Ureter (tissue), 1 donor: Measurements from ENCODE around the gene DSTN. TPM values are rescaled to one million over a fixed set of nuclear protein-coding genes. Genes with fewer than 3 reads are reported as not detected.

Source experiments
- DNase-seq: peaks from one replicate; pipeline ENCODE4 v3.0.0-alpha.2; 2020; ENCODE audit warnings: low spot score
- total RNA-seq: library from RNA; stranded (reverse); gene quantifications from one replicate; pipeline ENCODE4 v1.2.4, GENCODE V29; 2023
- donor health status: DM: yes; HTN: yes; CAD: no.

DSTN gene
- total RNA-seq, 1 donor from 2014 or later, result 603 TPM

DNA sequence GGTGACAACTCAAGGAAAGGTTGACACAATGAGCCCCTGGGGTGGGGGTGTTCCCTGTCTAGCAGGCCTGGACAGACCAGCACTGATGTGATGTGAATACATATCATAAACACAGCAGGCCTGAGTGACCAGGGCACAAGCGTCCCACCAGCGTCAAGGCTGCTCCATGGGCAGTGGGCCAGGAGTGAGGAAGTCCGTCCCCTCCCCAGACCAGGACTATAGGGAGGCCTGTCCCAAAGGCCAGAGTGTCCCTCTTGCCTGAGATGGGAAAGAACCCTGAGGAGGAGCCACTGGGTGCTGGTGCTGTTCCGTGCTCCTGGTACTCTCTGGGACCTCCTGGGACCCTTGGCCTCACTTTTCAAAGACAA, 67.5 kb downstream of the DSTN start:
- no peak for DNase-seq

DNA sequence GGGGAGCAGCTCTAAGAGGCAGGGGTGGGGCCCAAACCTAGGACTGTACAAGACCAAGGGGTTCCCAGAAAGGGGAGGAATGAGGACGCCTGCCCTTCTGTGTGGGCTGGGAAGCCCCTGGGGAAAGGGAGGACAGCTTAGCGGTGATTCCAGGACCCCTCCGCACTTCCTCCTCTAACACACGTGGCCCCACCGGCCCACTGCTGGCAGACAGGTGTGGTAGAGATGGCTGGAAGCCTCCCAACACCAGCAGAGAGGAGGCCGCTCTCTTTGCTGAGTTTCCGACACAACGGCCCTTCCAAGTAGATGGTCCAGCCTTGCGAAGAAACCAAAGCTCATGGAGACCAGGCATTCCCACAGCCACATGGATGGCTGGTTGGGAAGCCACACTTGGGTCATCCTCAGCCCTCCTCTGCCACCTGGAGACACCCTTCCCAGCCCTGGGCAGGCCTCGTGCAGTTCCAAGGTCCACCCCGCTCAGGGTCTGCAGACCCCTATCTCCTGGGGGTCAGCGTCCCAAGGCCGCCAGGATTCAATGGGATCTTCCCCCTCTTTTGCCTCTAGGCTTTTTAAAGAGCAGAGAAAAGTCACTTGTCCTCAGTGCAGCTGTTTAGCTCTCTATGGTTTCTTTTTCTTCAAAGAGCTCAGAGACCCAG, 68.2 kb downstream of the DSTN start:
- no peak for DNase-seq

DNA sequence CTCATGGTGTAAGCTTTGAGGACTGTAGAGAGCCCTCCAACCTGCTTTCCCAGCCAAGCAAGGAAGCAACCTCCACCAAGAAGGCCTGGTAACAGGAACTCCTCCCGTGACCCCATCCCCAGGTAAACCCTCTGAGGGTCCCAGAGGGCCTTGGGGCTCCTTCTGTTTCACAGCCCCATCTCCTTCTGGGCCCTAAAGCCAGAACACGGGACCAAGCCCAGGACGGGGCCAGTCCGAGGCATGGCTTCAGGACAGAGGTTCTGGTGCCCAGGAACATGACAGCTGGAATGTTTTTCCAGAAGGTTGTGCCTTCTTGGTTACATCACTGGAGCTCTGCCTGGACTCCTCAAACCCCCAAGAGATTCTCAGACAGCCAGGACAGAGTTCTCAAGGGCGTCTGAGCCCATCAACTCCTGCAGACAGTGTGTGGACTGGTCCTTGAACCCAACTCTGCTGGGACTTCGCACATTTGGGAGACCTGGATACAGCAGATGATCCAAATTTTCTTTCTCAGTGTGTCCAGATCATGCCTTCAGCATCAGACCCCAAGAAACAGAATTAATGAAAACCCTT, 69.0 kb downstream of the DSTN start:
- no peak for DNase-seq

DNA sequence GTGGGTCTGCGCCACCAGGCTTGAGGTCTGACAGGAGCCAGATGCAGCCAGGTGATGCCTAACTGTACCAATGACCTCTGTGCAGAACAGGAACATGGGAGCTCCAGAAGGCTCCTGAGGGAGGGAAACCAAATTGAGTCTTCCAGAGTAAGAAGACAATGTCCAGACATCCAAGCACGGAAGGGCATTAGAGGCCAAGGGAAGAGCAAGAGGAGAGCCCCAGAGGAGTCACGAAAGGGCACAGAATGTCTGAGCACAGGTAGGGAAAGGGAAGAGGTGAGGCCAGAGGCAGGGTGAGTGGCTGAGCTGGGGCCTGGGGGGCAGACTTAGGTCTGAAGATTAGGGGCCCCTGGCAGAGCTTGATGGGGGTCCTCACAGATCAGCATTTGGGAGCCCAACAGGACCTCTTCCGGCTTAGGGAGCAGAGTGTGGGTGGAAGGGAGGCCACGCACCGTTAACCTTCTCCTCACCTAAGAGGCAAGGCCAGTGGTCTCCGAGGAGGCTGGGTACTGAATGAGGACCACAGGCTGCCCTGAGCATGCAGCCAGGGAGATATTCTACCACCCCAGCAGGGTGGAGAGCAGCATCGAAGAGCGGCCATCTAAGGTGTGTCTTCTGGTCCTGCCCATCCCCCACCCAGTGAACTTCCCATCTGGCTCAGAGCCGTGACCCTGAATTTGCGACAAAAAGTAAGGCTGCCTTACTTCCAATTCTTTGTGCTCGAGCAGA, 70.4 kb downstream of the DSTN start:
- DNase-seq, result no peak

DNA sequence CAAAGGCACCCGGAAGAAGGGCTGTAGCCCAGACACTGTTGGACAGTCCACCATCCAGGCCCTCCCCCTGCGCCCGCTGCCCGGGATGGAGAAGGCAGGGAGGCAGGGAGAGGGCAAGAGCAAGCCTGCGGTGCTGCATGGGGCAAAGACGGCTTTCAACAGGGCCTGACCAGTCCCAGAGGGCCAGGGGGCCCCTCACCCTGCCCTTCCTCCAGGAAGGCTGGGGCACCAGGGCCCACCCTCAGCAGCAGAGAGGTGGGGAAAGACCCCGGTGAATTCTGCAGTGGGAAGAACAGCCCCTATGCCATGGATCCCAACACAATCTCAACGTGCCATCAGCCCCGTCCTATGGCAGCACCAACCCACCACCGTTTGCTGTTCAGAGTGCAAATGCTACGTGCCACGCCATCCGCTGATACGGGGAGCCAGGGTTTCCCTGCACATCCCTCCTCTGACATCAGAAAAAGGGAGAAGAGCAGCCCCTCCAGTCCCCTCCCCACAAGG, 71.1 kb downstream of the DSTN start:
- no peak for DNase-seq

DNA sequence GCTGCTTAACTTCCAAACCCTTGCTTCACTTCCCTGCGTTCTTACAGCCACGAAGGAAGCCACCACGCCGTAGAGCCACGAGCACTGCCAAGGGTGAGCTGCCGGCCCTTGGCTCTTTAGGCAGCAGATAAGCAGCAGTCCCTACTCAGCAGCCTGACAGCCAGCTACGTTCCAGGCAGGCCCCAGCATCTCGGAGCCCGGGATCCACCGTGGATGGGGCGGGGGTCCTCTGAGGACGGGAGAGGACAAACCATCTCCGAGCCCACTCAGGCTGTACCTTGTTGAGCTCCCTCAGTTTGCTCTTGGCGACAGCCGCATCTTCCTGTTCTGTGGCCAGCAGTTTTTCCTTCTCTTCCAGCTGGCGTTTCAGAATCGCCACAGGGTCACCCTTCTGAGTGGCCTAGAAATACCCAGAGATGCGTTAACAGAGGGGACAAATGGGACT, 71.7 kb downstream of the DSTN start:
- no peak for DNase-seq

DNA sequence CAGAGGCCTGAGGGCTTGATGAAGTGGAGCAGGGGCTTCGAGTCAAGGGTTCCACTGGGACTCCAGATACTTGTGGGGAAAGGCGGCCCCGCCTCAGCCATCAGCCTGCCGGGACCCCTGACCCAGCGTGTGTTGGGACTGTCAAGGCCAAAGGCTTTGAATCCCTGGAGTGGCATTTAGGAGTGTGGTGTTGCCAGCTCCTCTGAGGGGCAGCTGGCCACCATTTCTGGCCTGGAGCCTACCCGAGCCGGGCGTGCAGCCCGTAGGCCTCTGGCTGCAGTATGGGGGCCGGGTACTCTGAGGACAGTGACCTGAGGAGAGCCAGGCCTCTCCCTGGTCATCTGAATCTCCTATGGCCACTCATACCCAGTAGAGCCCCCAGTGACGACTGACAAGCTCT, 72.1 kb downstream of the DSTN start:
- DNase-seq, result no peak

DNA sequence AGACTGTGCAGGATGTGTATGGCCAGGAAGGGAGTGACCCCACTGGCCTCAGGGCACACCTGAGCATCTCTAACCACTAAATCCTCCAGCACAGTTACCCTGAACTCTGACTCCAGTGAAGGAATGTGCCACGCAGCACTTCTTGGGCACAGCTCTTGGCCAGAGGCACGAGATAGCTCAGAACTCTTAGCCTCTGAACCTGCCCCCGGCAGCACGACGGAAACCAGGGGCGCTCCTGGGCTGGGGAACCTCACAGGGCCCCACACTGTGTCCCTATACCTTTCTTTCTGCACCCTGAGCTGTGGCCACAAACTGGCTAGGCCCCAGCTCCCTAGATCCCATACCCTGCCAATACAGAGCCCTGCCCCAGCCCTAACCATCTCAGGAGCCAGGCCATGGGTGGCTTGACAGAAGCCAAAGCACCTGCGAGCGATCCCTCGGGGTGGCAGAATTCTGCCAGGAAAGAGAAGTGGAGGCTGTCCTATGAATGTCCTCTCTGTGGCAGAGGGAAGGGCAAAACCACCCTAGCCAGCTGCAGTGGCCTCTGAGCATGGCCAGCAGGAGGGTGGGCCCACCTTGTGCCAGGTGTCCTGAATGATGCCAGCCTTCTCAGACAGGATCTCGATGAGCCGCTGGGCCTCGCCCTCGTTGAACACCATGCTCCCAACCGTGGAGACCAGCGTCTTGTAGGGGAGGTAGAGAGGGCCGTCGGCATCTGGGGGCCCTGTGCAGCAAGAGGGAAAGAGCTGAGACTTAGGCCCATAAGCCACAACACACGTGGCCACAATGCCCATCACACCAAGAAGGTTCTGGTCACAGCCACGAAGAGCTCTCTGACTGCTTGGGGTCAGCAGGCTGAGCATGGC, 72.8 kb downstream of the DSTN start:
- no peak for DNase-seq

DNA sequence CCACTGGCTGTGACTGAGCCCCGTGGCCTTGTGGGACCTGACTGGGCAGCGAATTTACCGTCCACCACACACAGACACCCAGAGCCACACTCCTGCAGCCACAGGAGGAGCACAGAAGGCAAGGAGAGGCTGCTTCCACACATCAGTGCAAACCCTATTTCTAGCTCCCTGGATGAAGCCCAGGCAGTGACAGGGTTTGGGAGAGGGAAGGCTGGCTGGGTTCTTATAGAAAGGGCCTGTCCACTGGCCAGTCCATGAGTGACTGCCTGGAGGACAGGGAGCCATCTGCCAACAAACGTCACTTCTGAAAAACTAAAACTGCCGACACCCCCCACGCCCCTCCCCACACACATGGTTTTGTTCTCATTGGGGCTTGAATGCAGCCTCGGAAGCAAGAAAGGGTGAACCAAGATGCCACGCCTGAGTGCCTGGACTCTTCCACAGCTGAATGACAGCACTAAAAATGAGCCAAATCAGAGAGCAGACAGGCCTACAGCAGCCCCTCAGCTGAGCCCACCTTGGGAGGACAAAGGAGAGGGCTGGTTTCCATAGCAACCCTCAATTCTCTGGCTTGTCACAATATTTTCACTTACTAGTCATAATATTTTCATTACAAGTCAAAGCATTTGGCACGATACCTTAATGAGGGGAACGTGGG, 73.8 kb downstream of the DSTN start:
- DNase-seq, result no peak

DNA sequence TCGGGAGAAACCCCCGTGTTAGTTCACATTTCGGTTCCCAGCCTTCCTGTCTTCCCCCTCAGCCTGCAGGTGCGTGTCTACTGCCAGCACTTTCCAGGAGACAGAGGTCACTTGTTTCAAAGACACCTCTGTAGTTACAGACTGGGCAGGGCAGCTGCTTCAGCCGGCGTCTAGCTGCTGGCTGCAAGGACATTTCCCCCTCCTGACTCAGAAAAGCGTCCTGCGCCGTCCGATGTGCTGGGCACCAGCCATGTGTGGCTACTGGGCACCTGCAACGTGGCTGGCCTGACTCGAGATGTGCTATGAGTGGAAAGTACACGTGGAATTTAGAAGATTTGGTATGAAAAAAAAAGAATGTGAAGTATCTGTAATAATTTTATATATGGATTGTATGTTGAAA, 74.6 kb downstream of the DSTN start:
- no peak for DNase-seq

DNA sequence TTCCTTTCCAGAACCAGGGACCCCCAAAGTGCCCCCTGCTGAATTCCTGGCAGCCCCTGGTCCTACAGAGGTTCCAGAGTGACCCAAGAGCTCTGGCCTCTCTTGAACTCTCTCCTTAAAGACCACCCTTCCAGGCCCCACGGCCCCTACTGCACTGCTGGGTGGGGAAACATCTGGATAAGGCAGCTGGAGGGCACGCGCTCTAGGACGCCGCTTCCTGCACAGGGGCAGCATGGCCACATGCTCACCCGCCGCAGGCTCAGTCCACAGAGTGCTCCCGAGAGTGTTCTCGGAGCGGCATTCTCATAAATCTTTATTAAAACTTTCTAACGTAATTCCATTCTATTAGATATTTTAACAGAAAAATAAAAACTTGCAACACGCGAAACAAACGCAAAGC, 75.1 kb downstream of the DSTN start:
- no peak for DNase-seq

DNA sequence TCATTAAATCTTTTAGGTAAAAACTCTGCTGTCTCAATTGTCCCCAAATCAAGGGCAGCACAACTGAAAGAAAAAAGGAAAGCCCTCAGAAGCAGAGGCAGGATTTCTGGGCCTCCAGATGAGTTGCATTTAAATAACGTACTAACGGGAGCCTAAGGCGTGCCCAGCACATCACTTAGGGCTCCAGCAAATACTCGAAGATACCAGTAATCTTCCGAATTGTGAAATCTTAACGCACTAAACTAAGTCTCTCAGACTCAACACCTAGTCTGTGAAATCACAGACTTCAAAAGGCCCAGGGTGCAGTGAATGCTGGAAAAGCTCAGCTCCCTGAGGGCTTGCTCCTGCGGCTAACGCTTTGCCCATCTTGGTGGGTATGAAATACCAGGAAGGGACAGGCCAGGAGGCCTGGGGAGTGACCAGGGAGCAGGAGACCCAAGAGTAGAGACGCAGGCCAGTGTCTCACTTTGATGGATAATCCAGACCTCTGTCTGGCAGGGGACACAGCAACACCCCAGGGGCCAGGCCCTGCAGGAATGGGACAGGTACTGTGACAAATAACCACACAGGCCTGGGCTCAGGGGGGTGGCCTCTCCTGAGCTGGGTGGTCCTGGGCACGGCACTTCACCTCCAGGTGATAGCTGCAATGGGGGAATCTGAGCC, 75.8 kb downstream of the DSTN start:
- no peak for DNase-seq

DNA sequence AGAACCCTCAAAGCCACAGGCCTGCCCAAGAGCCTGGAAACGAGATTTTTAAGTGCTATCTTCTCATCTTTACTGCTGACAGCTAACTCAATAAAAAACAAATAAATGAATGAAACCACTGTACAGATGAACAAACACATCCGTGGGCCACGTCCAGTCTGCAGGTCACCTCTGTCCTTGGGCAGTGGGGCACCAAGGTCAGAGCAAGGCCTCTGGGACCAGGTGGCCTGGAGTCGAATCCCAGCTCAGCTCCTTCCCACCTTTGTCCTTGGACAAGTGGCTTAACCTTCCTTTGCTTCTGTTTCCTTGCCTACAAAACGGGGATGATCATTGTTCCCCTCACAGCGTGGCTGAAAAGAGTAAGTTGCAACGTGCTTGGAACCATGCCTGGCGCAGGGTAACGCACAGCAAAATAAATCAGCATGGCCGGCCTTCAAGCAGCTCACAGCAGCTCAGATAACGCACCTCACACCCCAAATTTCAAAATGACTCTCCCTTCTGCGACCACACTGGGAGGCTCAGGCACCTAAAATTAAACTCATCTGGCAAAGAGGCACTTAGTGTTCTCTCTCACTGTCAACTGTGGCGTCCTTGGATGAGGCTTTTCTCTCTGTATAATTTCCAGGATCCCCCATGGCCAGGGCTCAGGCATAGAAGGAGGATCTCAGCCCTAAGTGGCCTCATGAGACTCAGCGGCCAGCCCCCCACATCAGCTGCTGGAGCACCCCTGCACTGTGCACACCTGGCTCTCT, 76.5 kb downstream of the DSTN start:
- DNase-seq, result no peak

DNA sequence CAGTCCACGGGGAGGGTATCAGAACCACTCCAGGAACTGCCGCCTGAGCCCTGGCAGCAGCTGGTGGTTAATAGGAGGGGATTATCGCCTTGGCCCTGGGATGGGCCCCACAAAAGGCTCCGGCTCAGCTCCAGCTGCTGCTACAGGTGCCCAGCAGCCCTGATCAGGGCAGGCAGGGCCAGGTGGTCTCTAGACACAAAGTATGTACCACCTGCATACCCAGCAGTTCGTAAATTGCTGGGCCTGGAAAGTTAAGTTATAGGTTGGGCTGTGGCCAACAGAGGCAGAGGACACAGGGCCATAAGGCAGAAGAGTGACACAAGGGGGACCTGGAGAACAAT, 77.1 kb downstream of the DSTN start:
- DNase-seq, result no peak

DNA sequence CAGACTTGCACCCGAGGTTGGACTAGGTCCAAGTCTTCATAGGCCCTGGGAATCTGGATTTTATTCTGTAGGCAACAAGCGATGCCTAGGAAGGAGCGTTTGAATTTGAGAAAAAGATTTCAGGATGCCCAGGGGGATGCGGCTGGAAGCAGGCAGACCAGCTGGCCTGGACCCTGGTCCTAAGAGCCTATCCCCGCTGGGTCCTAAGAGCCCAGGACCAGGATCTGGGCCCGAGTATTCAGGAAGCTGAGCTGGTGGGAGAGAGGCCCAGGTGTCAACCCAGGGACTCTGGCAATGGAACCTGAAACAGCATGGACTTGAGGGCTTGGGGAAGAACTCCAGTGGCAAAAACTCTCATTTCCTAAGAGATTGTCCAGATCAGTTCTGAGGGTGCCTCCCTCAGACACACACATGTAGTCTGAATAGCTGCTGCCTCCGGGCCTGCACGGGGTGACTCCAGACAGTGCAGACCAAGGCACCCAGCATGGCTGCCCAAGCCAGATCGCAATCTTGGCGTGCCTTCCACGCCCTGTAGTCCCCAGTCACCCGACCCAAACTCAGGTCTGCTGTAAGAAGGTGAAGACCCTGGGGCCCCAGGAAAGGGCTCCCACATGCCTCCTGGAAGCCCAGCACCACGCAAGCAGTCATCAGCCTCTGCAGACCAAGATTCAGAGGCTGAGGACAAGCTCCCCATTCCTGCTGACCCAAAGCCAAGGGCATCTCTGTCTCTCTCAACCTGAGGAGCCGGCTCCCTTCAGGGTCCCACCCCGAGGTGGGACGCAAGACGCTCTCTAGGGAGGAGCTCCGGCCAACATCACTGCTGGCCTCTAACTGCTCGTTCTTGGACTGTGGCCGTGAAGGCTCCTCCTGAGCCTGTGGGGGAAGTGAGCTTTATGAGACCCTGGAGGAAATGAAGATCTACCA, 77.8 kb downstream of the DSTN start:
- no peak for DNase-seq

DNA sequence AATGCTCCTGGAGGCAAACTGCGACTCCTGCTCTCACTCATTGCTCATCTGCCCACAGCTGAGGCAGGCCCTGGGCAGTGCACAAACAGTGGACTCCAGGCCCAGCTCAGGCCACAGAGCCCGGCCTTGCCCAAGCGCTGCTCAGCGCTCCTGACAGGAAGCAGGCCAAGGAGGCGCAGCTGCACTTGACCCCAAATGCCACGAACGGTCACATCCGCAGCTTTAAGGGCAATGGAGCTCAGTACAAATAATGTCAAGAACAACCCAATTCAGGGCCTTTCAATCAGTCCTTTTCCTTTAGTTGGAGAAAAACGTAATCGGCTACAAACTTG, 78.4 kb downstream of the DSTN start:
- DNase-seq, result no peak

DNA sequence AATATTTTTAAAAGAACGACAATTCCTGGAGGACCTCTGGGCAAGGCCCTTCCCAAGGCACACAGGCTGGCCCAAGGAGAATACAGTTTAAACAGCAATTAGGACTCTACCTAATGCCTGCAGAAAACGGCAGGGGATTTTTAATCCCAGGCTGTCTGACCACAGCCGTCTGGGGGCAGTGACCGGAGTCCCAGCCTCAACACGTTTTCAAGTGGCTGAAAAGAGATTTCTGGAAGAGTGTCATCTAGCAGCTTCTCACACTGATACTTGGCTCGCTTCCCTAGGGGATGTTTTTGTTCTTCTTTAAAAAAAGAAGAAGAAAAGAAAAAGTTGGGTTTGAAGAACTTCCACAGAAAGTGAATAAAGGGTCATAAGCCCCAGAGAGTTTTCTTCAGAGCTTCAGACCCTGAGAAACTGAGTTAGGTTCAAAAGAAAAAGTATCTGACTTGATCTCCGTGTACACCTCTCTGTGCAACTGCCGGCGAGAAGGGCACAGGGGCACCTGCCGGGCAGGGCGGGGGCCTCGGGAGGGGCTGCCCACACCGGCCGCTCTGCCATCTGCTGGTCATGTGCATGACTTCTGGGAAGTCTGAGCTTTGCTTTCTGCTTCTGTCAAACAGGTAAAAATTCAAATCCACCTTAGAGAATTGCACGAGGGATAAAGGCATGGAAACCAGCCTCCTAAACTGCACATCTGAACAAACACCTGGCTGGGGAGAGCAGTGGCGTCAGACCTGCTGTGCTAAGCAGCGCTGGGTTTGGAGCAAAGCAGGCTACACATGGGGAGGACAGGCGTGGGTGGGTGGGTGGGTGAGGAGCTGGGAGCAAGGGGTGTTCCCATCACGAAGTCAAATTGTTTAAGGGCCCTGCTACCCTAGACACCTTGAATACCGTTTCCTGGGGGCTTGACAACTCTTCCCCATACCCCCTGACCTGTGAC, 79.2 kb downstream of the DSTN start:
- DNase-seq, result no peak
